SK-N-SH treated with all-trans-retinoic acid at 6 μM for 48 hours (cell line): Measurements from ENCODE around the gene CHRNA3.

Source experiments
- ARNTL ChIP-seq: fragments of 450-650 bp; formaldehyde crosslinking; IDR thresholded peaks from 2 replicates; pipeline ENCODE4 v1.5.0; 2020; ENCODE audit warnings: low read depth, mild to moderate bottlenecking, moderate library complexity, borderline replicate concordance
- CREB5 ChIP-seq: fragments of 250-450 bp; sonication (Bioruptor Pico); IDR thresholded peaks from 2 replicates; pipeline ENCODE4 v1.5.1; 2020; ENCODE audit warnings: low read depth, mild to moderate bottlenecking, moderate library complexity
- CSDC2 ChIP-seq: fragments of 250-450 bp; sonication (Bioruptor Pico); IDR thresholded peaks from 2 replicates; pipeline ENCODE4 v1.5.0; 2020; ENCODE audit warnings: mild to moderate bottlenecking, moderate library complexity
- GLIS3 ChIP-seq: fragments of 250-450 bp; sonication (Bioruptor Pico); IDR thresholded peaks from 2 replicates; pipeline ENCODE4 v1.5.0; 2020; ENCODE audit warnings: mild to moderate bottlenecking, moderate library complexity
- OSR1 ChIP-seq: fragments of 250-450 bp; sonication (Bioruptor Pico); IDR thresholded peaks from 2 replicates; pipeline ENCODE4 v1.8.0; 2022; ENCODE audit warnings: moderate library complexity, mild to moderate bottlenecking, inconsistent platforms
- PATZ1 ChIP-seq: fragments of 250-450 bp; sonication (Bioruptor Pico); IDR thresholded peaks from 2 replicates; pipeline ENCODE4 v1.8.0; 2020; ENCODE audit warnings: mild to moderate bottlenecking, moderate library complexity, borderline replicate concordance
- RARB ChIP-seq: fragments of 250-450 bp; sonication (Bioruptor Pico); IDR thresholded peaks from 2 replicates; pipeline ENCODE4 v1.8.0; 2021; ENCODE audit warnings: mild to moderate bottlenecking, moderate library complexity
- SNAI2 ChIP-seq: fragments of 250-450 bp; sonication (Bioruptor Pico); IDR thresholded peaks from 2 replicates; pipeline ENCODE4 v1.5.0; 2020; ENCODE audit warnings: mild to moderate bottlenecking, moderate library complexity
- TCF4 ChIP-seq: fragments of 250-450 bp; sonication (Bioruptor Pico); IDR thresholded peaks from 2 replicates; pipeline ENCODE4 v1.8.0; 2021; ENCODE audit warnings: mild to moderate bottlenecking, moderate library complexity, borderline replicate concordance
- TOX ChIP-seq: fragments of 250-450 bp; sonication (Bioruptor Pico); IDR thresholded peaks from 2 replicates; pipeline ENCODE4 v1.8.0; 2021; ENCODE audit warnings: mild to moderate bottlenecking, moderate library complexity, borderline replicate concordance
- ZFP3 ChIP-seq: fragments of 250-450 bp; sonication (Bioruptor Pico); IDR thresholded peaks from 2 replicates; pipeline ENCODE4 v1.5.0; 2020; ENCODE audit warnings: mild to moderate bottlenecking, moderate library complexity
- ZFP30 ChIP-seq: fragments of 450-650 bp; formaldehyde crosslinking; IDR thresholded peaks from 2 replicates; pipeline ENCODE4 v1.5.0; 2022; ENCODE audit warnings: mild to moderate bottlenecking, moderate library complexity
- TF ChIP-seq, protein P1 (sequence below): fragments of 250-450 bp; sonication (Bioruptor Pico); IDR thresholded peaks from 2 replicates; pipeline ENCODE4 v1.8.0; 2021; ENCODE audit warnings: low read depth, mild to moderate bottlenecking, moderate library complexity, borderline replicate concordance
- TF ChIP-seq, protein P2 (sequence below): fragments of 250-450 bp; sonication (Bioruptor Pico); IDR thresholded peaks from 2 replicates; pipeline ENCODE4 v1.5.1; 2021; ENCODE audit warnings: mild to moderate bottlenecking, moderate library complexity

DNA sequence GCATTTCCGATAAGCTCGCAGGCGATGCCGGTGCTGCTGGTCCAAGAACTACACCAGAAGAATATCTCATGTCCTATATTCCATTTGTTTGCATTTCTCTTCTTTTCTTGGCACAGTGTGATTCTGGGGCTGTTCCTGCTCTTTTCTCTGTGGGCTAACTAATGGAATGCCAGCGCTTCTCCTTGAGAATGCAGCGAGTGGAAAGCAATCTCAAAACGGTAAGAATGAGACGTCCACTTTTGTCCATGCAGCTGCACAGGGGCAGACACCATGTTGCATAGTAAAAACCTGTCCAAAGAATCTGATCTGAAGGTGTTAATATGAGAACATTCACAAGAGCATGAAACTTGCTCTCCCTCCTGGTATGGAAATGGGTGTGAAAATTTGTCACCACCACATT lies 6.6 kb upstream of the CHRNA3 start:
- TF ChIP-seq, protein P1, sequence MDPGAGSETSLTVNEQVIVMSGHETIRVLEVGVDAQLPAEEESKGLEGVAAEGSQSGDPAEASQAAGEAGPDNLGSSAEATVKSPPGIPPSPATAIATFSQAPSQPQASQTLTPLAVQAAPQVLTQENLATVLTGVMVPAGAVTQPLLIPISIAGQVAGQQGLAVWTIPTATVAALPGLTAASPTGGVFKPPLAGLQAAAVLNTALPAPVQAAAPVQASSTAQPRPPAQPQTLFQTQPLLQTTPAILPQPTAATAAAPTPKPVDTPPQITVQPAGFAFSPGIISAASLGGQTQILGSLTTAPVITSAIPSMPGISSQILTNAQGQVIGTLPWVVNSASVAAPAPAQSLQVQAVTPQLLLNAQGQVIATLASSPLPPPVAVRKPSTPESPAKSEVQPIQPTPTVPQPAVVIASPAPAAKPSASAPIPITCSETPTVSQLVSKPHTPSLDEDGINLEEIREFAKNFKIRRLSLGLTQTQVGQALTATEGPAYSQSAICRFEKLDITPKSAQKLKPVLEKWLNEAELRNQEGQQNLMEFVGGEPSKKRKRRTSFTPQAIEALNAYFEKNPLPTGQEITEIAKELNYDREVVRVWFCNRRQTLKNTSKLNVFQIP (CRISPR knock-in tag): no peak
- no peak for TF ChIP-seq GLIS3
- TF ChIP-seq CSDC2 (CRISPR knock-in tag): no peak
- no peak for TF ChIP-seq ARNTL (CRISPR knock-in tag)
- TF ChIP-seq, protein P2, sequence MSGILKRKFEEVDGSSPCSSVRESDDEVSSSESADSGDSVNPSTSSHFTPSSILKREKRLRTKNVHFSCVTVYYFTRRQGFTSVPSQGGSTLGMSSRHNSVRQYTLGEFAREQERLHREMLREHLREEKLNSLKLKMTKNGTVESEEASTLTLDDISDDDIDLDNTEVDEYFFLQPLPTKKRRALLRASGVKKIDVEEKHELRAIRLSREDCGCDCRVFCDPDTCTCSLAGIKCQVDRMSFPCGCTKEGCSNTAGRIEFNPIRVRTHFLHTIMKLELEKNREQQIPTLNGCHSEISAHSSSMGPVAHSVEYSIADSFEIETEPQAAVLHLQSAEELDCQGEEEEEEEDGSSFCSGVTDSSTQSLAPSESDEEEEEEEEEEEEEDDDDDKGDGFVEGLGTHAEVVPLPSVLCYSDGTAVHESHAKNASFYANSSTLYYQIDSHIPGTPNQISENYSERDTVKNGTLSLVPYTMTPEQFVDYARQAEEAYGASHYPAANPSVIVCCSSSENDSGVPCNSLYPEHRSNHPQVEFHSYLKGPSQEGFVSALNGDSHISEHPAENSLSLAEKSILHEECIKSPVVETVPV: no peak
- no peak for TF ChIP-seq OSR1
- no peak for TF ChIP-seq ZFP30 (CRISPR knock-in tag)
- TF ChIP-seq CREB5 (CRISPR knock-in tag): no peak
- TF ChIP-seq PATZ1 (CRISPR knock-in tag): no peak
- TF ChIP-seq SNAI2 (CRISPR knock-in tag): no peak
- TF ChIP-seq TCF4 (CRISPR knock-in tag): no peak
- no peak for TF ChIP-seq TOX (CRISPR knock-in tag)
- TF ChIP-seq ZFP3 (CRISPR knock-in tag): no peak
- no peak for TF ChIP-seq RARB
